Measurements from ENCODE around the gene GTF3A. TPM values are rescaled to one million over a fixed set of nuclear protein-coding genes. Genes with fewer than 3 reads are reported as not detected.

Gene GTF3A
- total RNA-seq, 6 experiments from 2014 or later, result 50.2 to 216 (median 64.9) TPM

DNA sequence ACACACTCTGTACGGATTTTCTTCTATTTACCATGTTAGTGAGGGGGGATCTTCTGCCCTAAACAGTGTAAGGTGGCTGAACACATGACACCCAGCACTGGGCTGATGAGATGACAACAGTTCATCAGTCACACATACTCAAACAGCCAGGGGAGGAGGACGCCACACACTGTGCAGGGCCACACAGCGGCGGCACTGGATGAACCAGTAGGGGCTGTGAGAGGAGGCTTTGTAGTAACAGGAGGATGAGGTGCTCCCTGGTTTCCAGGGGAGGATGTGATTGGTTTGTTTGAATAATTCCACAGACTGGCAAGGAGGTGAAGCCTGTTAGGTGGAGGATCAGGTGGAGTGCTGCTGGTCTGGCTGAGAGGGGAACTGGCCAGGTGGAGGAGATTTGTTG lies 16.3 kb upstream of the GTF3A start:
- ATAC-seq, result no peak
- Histone ChIP-seq H3K9me3 (no peaks in the 10 kb centered on the region), H3K27me3 (no peaks in the 10 kb centered on the region), H3K36me3 (no peaks in the 10 kb centered on the region), H3K4me1 (peaks cover 1 to 35% (median 12%) of the 10 kb centered on the region in 4 donors), H3K4me3 (no peak overlapping the region), H3K27ac (no peak overlapping the region)
- DNase-seq, result no peak
- intact Hi-C loops (cut with DNase I), result no loop called here
- TF ChIP-seq, protein P1, sequence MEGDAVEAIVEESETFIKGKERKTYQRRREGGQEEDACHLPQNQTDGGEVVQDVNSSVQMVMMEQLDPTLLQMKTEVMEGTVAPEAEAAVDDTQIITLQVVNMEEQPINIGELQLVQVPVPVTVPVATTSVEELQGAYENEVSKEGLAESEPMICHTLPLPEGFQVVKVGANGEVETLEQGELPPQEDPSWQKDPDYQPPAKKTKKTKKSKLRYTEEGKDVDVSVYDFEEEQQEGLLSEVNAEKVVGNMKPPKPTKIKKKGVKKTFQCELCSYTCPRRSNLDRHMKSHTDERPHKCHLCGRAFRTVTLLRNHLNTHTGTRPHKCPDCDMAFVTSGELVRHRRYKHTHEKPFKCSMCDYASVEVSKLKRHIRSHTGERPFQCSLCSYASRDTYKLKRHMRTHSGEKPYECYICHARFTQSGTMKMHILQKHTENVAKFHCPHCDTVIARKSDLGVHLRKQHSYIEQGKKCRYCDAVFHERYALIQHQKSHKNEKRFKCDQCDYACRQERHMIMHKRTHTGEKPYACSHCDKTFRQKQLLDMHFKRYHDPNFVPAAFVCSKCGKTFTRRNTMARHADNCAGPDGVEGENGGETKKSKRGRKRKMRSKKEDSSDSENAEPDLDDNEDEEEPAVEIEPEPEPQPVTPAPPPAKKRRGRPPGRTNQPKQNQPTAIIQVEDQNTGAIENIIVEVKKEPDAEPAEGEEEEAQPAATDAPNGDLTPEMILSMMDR (IDR thresholded peaks at IDR 0.05), result no peak
- TF ChIP-seq POLR2A (IDR thresholded peaks at IDR 0.05), result no peak
- 84% methylated on average over 4 of the region's 4 CpGs for WGBS (ENCODE audit: insufficient coverage, low coverage, low lambda C conversion rate, missing lambda C conversion rate)

DNA sequence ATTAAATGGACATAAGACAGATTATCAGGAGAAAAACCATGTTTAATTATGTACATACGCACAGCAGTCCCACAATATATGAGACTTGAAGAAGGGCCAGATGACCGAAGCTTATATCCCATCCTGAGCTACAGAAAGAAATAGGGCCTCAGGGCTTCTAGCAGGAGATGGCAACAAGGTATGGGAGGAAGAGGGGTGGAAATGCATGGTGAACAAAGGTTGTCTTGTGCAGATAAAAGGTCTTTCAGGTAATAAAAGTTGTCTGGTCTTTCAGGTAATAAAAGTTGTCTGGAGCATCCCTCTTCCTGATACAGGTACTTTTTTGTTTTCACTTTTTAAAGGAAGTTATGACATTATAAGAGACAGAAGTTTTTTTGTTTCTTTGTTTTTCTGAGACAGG lies 15.4 kb upstream of the GTF3A start:
- peaks cover 0 to 27% (median 8%) of the 10 kb centered on the region in 4 donors for H3K4me1 ChIP-seq
- no peak for DNase-seq
- no peaks in the 10 kb centered on the region for H3K27me3 ChIP-seq
- no peaks in the 10 kb centered on the region for H3K9me3 ChIP-seq
- intact Hi-C loops (cut with DNase I), result no loop called here
- ATAC-seq, result no peak
- no peak overlapping the region for H3K27ac ChIP-seq
- H3K36me3 ChIP-seq, result no peaks in the 10 kb centered on the region
- H3K4me3 ChIP-seq, result no peak overlapping the region
- WGBS (ENCODE audit: insufficient coverage, low coverage, low lambda C conversion rate, missing lambda C conversion rate), result 100% methylated on average over 2 of the region's 2 CpGs
- TF ChIP-seq POLR2A (IDR thresholded peaks at IDR 0.05), result no peak
- TF ChIP-seq, protein P1 (IDR thresholded peaks at IDR 0.05), result no peak

DNA sequence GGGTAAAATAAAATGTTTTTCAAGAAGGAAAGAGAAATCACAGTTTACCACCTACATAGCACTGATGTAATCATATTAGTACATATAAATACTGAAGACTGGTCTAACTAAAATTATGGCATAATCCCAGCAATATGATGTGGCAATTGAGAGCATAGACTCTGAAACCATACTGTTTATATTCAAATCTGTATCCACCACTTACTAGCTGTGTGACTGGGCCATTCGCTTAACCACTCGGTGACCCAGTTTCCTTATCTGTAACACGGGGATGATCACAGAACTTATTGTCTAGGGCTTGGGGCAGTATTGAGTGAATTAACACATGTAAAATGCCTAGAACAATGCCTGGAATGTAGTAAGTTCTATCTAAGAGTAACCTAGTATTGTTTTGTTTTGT lies 13.1 kb upstream of the GTF3A start:
- DNase-seq (no peak), ATAC-seq (no peak)
- Histone ChIP-seq H3K36me3 (no peaks in the 10 kb centered on the region), H3K4me3 (no peak overlapping the region), H3K4me1 (peaks cover 0 to 6% (median 0%) of the 10 kb centered on the region in 4 donors), H3K9me3 (no peaks in the 10 kb centered on the region), H3K27me3 (no peaks in the 10 kb centered on the region), H3K27ac (no peak overlapping the region)
- intact Hi-C loops (cut with DNase I), result no loop called here
- 67% methylated on average over 3 of the region's 3 CpGs for WGBS (ENCODE audit: insufficient coverage, low coverage, low lambda C conversion rate, missing lambda C conversion rate)
- TF ChIP-seq POLR2A (IDR thresholded peaks at IDR 0.05), result no peak
- TF ChIP-seq, protein P1 (IDR thresholded peaks at IDR 0.05), result no peak

DNA sequence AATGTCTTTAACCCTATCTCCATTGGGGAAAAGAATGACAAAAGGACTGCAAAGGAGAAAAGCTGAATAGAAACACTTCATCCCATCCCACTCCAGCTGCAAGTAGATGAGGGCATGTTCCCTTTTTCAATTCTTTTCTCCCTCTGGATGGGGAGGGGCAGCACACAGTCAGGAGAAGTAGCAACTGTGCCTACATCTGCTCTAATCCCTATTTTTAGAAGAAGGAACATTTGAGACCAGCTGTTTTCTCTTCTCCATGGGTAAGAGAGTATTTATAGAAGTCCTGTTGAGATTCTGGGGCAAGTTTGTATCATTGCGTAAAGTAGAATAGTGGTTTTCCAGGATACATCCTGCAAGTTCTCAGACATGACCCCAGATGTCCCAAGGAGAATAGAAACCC lies 9.3 kb upstream of the GTF3A start:
- no peak for ATAC-seq
- TF ChIP-seq POLR2A (IDR thresholded peaks at IDR 0.05), result no peak
- TF ChIP-seq, protein P1 (IDR thresholded peaks at IDR 0.05), result no peak
- DNase-seq, result no peak
- intact Hi-C loops (cut with DNase I), result no loop called here
- H3K4me3 ChIP-seq, result no peak overlapping the region
- H3K27me3 ChIP-seq, result no peaks in the 10 kb centered on the region
- H3K9me3 ChIP-seq, result no peaks in the 10 kb centered on the region
- 57% methylated on average over 1 of the region's 1 CpG for WGBS (ENCODE audit: insufficient coverage, low coverage, low lambda C conversion rate, missing lambda C conversion rate)
- H3K4me1 ChIP-seq, result no peaks in the 10 kb centered on the region
- no peaks in the 10 kb centered on the region for H3K36me3 ChIP-seq
- no peak overlapping the region for H3K27ac ChIP-seq

DNA sequence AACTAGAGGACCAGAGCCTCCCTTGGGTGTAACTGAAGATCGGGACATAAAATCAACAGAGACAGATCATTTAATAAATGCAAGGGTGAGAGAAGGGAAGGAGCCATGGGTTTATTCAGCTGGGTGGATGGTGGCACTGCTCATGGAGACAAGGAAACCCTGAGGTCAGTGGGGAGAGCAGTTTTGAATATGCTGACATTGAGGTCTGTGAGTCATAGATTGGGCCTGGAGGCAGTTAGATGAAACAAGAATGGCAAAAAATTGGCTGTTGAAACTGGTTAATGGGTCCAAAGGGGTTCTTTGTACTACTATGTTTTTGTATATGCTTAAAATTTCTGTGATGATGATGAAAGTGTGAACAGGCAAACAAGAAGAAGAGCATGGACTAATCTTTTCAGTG lies 5.1 kb upstream of the GTF3A start:
- no peak overlapping the region for H3K4me3 ChIP-seq
- intact Hi-C loops (cut with DNase I), result no loop called here
- 20% methylated on average over 1 of the region's 1 CpG for WGBS (ENCODE audit: insufficient coverage, low coverage, low lambda C conversion rate, missing lambda C conversion rate)
- H3K4me1 ChIP-seq, result no peaks in the 10 kb centered on the region
- ATAC-seq (no peak), DNase-seq (no peak)
- H3K27me3 ChIP-seq, result no peaks in the 10 kb centered on the region
- no peaks in the 10 kb centered on the region for H3K36me3 ChIP-seq
- TF ChIP-seq POLR2A (IDR thresholded peaks at IDR 0.05), result no peak
- TF ChIP-seq, protein P1 (IDR thresholded peaks at IDR 0.05), result no peak
- H3K9me3 ChIP-seq, result no peaks in the 10 kb centered on the region
- no peak overlapping the region for H3K27ac ChIP-seq

Data from right lobe of liver (tissue), 6 donors.